GM20000 (cell line): Measurements from ENCODE around the gene GALNT1.

ENCODE experiments used
- DNase-seq: peaks from one replicate; pipeline ENCODE4 v3.0.0; 2012; ENCODE audit warnings: low spot score
- TF ChIP-seq, protein P1 (sequence below): IDR thresholded peaks from 2 replicates; pipeline ENCODE4 v1.5.1; 2012; ENCODE audit warnings: mild to moderate bottlenecking, control low read depth; ENCODE audit errors: extremely low read depth, missing control alignments

The GALNT1 gene

GRCh38 chr18:35729991-35730668 lies 148.6 kb downstream of the GALNT1 start:
- TF ChIP-seq, protein P1, sequence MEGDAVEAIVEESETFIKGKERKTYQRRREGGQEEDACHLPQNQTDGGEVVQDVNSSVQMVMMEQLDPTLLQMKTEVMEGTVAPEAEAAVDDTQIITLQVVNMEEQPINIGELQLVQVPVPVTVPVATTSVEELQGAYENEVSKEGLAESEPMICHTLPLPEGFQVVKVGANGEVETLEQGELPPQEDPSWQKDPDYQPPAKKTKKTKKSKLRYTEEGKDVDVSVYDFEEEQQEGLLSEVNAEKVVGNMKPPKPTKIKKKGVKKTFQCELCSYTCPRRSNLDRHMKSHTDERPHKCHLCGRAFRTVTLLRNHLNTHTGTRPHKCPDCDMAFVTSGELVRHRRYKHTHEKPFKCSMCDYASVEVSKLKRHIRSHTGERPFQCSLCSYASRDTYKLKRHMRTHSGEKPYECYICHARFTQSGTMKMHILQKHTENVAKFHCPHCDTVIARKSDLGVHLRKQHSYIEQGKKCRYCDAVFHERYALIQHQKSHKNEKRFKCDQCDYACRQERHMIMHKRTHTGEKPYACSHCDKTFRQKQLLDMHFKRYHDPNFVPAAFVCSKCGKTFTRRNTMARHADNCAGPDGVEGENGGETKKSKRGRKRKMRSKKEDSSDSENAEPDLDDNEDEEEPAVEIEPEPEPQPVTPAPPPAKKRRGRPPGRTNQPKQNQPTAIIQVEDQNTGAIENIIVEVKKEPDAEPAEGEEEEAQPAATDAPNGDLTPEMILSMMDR, result no peak
- DNase-seq, result no peak

DNA sequence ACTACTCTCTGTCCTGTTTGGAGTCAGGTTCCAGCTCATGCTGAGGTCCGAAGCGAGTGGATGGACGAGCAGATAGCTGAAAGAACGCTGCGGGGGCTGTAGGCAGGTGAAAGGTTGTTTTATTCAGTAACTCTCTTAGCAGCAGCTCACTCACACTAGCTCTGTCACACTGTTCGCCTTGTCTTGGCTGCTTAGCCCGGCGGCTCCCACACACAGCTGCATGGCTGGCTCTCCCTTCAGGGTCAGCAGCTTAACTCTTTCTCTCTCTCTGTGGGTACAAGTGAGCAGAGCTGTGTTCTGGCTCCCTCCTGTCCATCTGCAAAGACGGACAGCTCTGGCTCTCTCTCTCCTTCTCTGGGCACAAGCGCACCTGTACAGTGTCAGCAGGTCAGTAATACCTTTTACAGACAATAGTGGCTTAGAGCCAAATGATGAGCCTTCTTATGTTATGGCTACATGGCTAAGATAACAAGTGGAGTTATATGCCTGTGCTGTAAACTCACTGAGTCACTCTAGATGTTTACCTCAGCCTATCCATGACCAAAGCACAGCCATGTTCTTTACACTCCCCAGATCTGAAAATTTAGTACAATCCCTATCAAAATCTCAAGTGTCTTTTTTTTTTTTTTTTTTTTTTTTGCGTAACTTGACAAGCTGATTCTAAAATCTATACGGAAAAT lies 149.3 kb downstream of the GALNT1 start:
- DNase-seq, result no peak
- TF ChIP-seq, protein P1, result no peak

GRCh38 chr18:35731701-35732100 lies 150.2 kb downstream of the GALNT1 start:
- TF ChIP-seq, protein P1, result no peak
- no peak for DNase-seq

DNA sequence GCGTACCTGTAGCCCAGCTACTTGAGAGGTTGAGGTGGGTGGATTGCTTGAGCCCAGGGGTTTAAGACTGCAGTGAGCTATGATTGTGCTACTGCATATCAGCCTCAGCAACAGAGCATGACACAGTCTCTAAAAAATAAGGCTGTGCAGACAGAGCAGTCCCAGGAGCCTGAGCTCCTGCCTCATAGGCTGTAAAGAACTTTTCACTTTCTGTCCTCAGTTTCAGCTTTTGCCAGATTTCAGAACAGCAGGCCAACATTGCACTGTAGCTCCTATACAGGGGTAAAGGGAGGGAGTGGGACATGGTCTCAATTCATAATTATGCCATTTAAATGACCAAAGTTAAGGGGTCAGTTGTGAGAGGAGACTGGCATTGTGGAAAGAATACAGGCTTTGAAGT lies 150.6 kb downstream of the GALNT1 start:
- DNase-seq, result no peak
- TF ChIP-seq, protein P1, result no peak

DNA sequence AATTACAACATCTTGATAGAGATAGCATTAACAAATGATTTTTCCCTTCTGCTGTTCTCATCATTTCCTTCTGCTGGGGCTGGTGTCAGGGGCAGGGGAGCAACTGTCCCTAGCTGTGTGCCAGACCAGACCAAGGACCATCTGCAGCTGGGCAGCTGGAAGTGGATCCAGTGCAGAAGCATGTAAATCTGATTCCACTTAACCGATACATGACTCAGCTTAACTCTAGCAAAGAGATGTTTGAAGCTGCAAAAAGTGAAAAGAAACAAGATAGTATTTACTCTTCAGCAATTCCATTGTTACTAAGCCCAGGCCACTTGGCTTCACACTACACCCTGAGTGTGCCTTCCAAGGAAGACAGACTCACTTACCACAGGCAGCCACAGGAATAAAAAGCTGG lies 151.1 kb downstream of the GALNT1 start:
- no peak for DNase-seq
- TF ChIP-seq, protein P1, result no peak

- no peak for DNase-seq
These were observed 151.9 kb downstream of the GALNT1 start for GRCh38 chr18:35733408-35733807.

GRCh38 chr18:35736696-35737095 lies 155.2 kb downstream of the GALNT1 start:
- TF ChIP-seq, protein P1, result no peak

More at GRCh38 chr18:35733408-35733807, 151.9 kb downstream of the GALNT1 start:
- TF ChIP-seq, protein P1, result no peak

More at GRCh38 chr18:35736696-35737095, 155.2 kb downstream of the GALNT1 start:
- no peak for DNase-seq
